ENCODE measurements around the gene SNAPC1. TPM values are rescaled to one million over a fixed set of nuclear protein-coding genes. Genes with fewer than 3 reads are reported as not detected.

SNAPC1 gene
- total and polyA plus RNA-seq, 11 donors = 5.9 to 9.0 (median 6.5) TPM

GRCh38 chr14:61841145-61841544 lies 78.9 kb downstream of the SNAPC1 start:
- ATAC-seq (no peak), DNase-seq (no peak)
- Histone ChIP-seq H3K4me1 (peaks cover 0 to 7% (median 0%) of the 10 kb centered on the region in 12 donors), H3K36me3 (no peaks in the 10 kb centered on the region), H3K27me3 (peaks cover 0 to 3% (median 0%) of the 10 kb centered on the region in 9 donors), H3K9me3 (peaks cover 0 to 5% (median 0%) of the 10 kb centered on the region in 12 donors), H3K4me3 (no peak overlapping the region), H3K27ac (no peak overlapping the region)
- intact Hi-C loops (cut with DNase I) = loop anchor here in 1 of 10 donors (2.0 kb wide), 1 partner anchor 380 kb away; no protein-coding TSS in a partner anchor
- no peak for TF ChIP-seq CTCF (IDR thresholded peaks at IDR 0.05)
- no peak for TF ChIP-seq POLR2A (IDR thresholded peaks at IDR 0.05)

Other genes starting within 250 kb of the SNAPC1 start
- gene HIF1A, start 66.9 kb upstream of the SNAPC1 start, total RNA-seq = 100 to 1,000 TPM in 1 of 9 donors, 10 to 100 TPM in 8; 52.4 to 157 (median 72.8) TPM
- 10 to 100 TPM; 12.8 to 76.3 TPM for gene HIF1A, start 66.9 kb upstream of the SNAPC1 start, polyA plus RNA-seq
- under 1 TPM in 2 of 9 donors, not detected in 7; 0.20 to 0.39 TPM for gene SYT16, start 50.3 kb downstream of the SNAPC1 start, total RNA-seq
- not detected for gene SYT16, start 50.3 kb downstream of the SNAPC1 start, polyA plus RNA-seq

All from heart left ventricle (tissue), 16 donors.